SK-N-SH (cell line): Measurements from ENCODE around the gene SHANK1. TPM values are rescaled to one million over a fixed set of nuclear protein-coding genes. Genes with fewer than 3 reads are reported as not detected.

Experiments
- CTCF ChIA-PET: fragments of 300-600, 350-600 bp; formaldehyde crosslinking; extraction: SDS; loops from one replicate; lab custom pipeline; 2021; lab: Yijun Ruan, JAX
- POLR2A ChIA-PET: fragments of 350-600 bp; sonication (Branson Sonifier 250); formaldehyde crosslinking; extraction: SDS; loops from one replicate; lab custom pipeline; 2020; ENCODE audit warnings: antibody characterized with exemption, inconsistent platforms; lab: Yijun Ruan, JAX
- DNase-seq: peaks from one replicate; pipeline ENCODE4 v3.0.0; 2012
- H2AFZ ChIP-seq: fragments of 200-600 bp; sonication (generic); 2 replicates; pipeline ENCODE4 v1.8.1; 2016; ENCODE audit warnings: antibody characterized with exemption, mild to moderate bottlenecking, low read depth
- H3F3A ChIP-seq: fragments of 200-600 bp; sonication (generic); replicated peaks from 2 replicates; pipeline ENCODE3; 2016; ENCODE audit warnings: antibody characterized with exemption, mild to moderate bottlenecking; ENCODE audit not compliant: insufficient read depth
- H3K27ac ChIP-seq, 2 experiments: fragments of 200-500 bp in 1 of 2; fragments of 200-600 bp in 1 of 2; sonication (Bioruptor generic) in 1 of 2; sonication (generic), shearing (Covaris generic) in 1 of 2; 2 replicates each; pipeline versions ENCODE4 v1.5.1 to v1.6.1; 2014 to 2016; ENCODE audit warnings: low read depth in 2 of 2, inconsistent platforms in 1 of 2, low read length in 1 of 2, mild to moderate bottlenecking in 1 of 2, mixed read lengths in 1 of 2
- H3K27me3 ChIP-seq: fragments of 200-600 bp; sonication (generic), shearing (Covaris generic); 2 replicates; pipeline ENCODE4 v1.6.1; 2016; ENCODE audit warnings: mixed run types; ENCODE audit not compliant: insufficient read depth
- H3K36me3 ChIP-seq, 2 experiments: fragments of 200-500 bp in 1 of 2; fragments of 200-600 bp in 1 of 2; sonication (Bioruptor generic) in 1 of 2; sonication (generic) in 1 of 2; replicated peaks in 1 of 2; 2 replicates each; pipeline versions ENCODE3 to v1.5.1; 2014 to 2016; ENCODE audit warnings: low read length in 1 of 2, mild to moderate bottlenecking in 1 of 2; ENCODE audit not compliant: insufficient read depth in 2 of 2, control insufficient read depth in 1 of 2
- H3K4me1 ChIP-seq, 2 experiments: fragments of 200-500 bp in 1 of 2; fragments of 200-600 bp in 1 of 2; sonication (Bioruptor generic) in 1 of 2; sonication (generic), shearing (Covaris generic) in 1 of 2; 2 replicates each; pipeline versions ENCODE4 v1.5.1 to v1.6.1; 2014 to 2016; ENCODE audit warnings: low read depth in 1 of 2, low read length in 1 of 2, mixed run types in 1 of 2; ENCODE audit not compliant: insufficient read depth in 2 of 2, control insufficient read depth in 1 of 2
- H3K4me2 ChIP-seq: fragments of 200-600 bp; sonication (generic), shearing (Covaris generic); 2 replicates; pipeline ENCODE4 v1.6.1; 2017; ENCODE audit warnings: mixed run types
- H3K4me3 ChIP-seq, 2 experiments: fragments of 200-500 bp in 1 of 2; fragments of 200-600 bp in 1 of 2; sonication (Bioruptor generic) in 1 of 2; sonication (generic), shearing (Covaris generic) in 1 of 2; 2 replicates each; pipeline versions ENCODE4 v1.5.1 to v1.8.1; 2014 to 2016; ENCODE audit warnings: low read depth in 2 of 2, inconsistent platforms in 1 of 2, low read length in 1 of 2, mild to moderate bottlenecking in 1 of 2, mixed read lengths in 1 of 2, moderate library complexity in 1 of 2
- H3K79me2 ChIP-seq: fragments of 200-600 bp; sonication (generic); 2 replicates; pipeline ENCODE4 v1.8.1; 2017; ENCODE audit warnings: mild to moderate bottlenecking; ENCODE audit not compliant: insufficient read depth
- H3K9ac ChIP-seq: fragments of 200-600 bp; sonication (generic); 2 replicates; pipeline ENCODE4 v1.6.1; 2017; ENCODE audit warnings: mixed run types
- H3K9me2 ChIP-seq: fragments of 200-600 bp; sonication (generic); 2 replicates; pipeline ENCODE4 v1.6.1; 2017; ENCODE audit warnings: mixed run types
- H3K9me3 ChIP-seq: fragments of 200-600 bp; sonication (generic); 2 replicates; pipeline ENCODE4 v1.6.1; 2017; ENCODE audit warnings: mixed run types, mild to moderate bottlenecking, moderate library complexity
- H4K20me1 ChIP-seq: fragments of 200-600 bp; sonication (generic); 2 replicates; pipeline ENCODE4 v1.6.1; 2017; ENCODE audit warnings: mild to moderate bottlenecking, mixed run types; ENCODE audit not compliant: insufficient read depth
- CHD2 ChIP-seq: fragments of 150-350 bp; IDR thresholded peaks from 2 replicates; pipeline ENCODE4 v1.6.1; 2018; ENCODE audit warnings: low read length; ENCODE audit not compliant: partially characterized antibody
- CTCF ChIP-seq: fragments of 200-600 bp; sonication (generic); IDR thresholded peaks from 2 replicates; pipeline ENCODE4 v1.6.1; 2017; ENCODE audit warnings: antibody characterized with exemption, mild to moderate bottlenecking, moderate library complexity
- ELF1 ChIP-seq: IDR thresholded peaks from 2 replicates; pipeline ENCODE4 v1.4.0; 2012
- EP300 ChIP-seq, 2 experiments: IDR thresholded peaks; 2 replicates each; pipeline versions ENCODE4 v1.4.0 to v1.6.1; 2012; ENCODE audit warnings: borderline replicate concordance in 1 of 2, low read depth in 1 of 2, low read length in 1 of 2
- EZH2phosphoT487 ChIP-seq: fragments of 200-600 bp; sonication (generic); IDR thresholded peaks from 2 replicates; pipeline ENCODE4 v1.6.1; 2017; ENCODE audit warnings: low read depth, mixed run types, mild to moderate bottlenecking, antibody characterized with exemption, moderate library complexity, borderline replicate concordance
- FOSL2 ChIP-seq: IDR thresholded peaks from 2 replicates; pipeline ENCODE4 v1.4.0; 2012; ENCODE audit warnings: low read depth, mild to moderate bottlenecking, moderate library complexity, borderline replicate concordance
- FOXM1 ChIP-seq: IDR thresholded peaks from 2 replicates; pipeline ENCODE4 v1.4.0; 2012; ENCODE audit warnings: low read depth, mild to moderate bottlenecking
- JUND ChIP-seq: IDR thresholded peaks from 2 replicates; pipeline ENCODE4 v1.4.0; 2012
- NFIC ChIP-seq: IDR thresholded peaks from 2 replicates; pipeline ENCODE4 v1.4.0; 2012; ENCODE audit warnings: borderline replicate concordance
- NRF1 ChIP-seq: IDR thresholded peaks from 2 replicates; pipeline ENCODE4 v1.6.1; 2012; ENCODE audit warnings: low read depth, mild to moderate bottlenecking, low read length
- POLR2AphosphoS5 ChIP-seq: IDR thresholded peaks from 2 replicates; pipeline ENCODE4 v1.6.1; 2012; ENCODE audit warnings: low read depth, low read length
- RCOR1 ChIP-seq: fragments of 150-350 bp; IDR thresholded peaks from 2 replicates; pipeline ENCODE4 v1.6.1; 2017; ENCODE audit warnings: antibody characterized with exemption, low read length
- RFX5 ChIP-seq: IDR thresholded peaks from 2 replicates; pipeline ENCODE4 v1.6.1; 2012; ENCODE audit warnings: mild to moderate bottlenecking, improper control_type of control experiment, low read length
- RXRA ChIP-seq: IDR thresholded peaks from 2 replicates; pipeline ENCODE4 v1.4.0; 2012; ENCODE audit warnings: low read depth, mild to moderate bottlenecking, borderline replicate concordance
- SMC3 ChIP-seq: IDR thresholded peaks from 2 replicates; pipeline ENCODE4 v1.6.1; 2012; ENCODE audit warnings: low read depth, low read length, improper control_type of control experiment
- TCF12 ChIP-seq: IDR thresholded peaks from 2 replicates; pipeline ENCODE4 v1.4.0; 2012
- USF1 ChIP-seq: IDR thresholded peaks from 2 replicates; pipeline ENCODE4 v1.4.0; 2012; ENCODE audit warnings: low read depth, borderline replicate concordance
- WGBS: methylation state at CpG from one replicate; pipeline ENCODE4 v1.1.6; 2017; ENCODE audit warnings: low lambda C conversion rate; 5-methylcytosine and 5-hydroxymethylcytosine counted together
- polyA plus RNA-seq, 3 experiments: library from polyadenylated mRNA; depleted of rRNA; stranded (reverse); fragments of >200 nt; gene quantifications; 2 replicates each; pipeline ENCODE4 v1.2.3, GENCODE V29; 2012
- TF ChIP-seq, protein P1 (sequence below): IDR thresholded peaks from 2 replicates; pipeline ENCODE4 v1.6.1; 2012; ENCODE audit warnings: mild to moderate bottlenecking, low read depth, low read length, moderate library complexity
- TF ChIP-seq, protein P2 (sequence below): IDR thresholded peaks from 2 replicates; pipeline ENCODE4 v1.4.0; 2012; ENCODE audit warnings: low read depth, borderline replicate concordance
- TF ChIP-seq, protein P3 (sequence below): IDR thresholded peaks from 2 replicates; pipeline ENCODE4; 2012
- TF ChIP-seq, protein P4 (sequence below): IDR thresholded peaks from 2 replicates; pipeline ENCODE4 v1.4.0; 2012; ENCODE audit warnings: low read depth
- TF ChIP-seq, protein P5 (sequence below): fragments of 150-350 bp; IDR thresholded peaks from 2 replicates; pipeline ENCODE4 v1.6.1; 2017; ENCODE audit warnings: antibody characterized with exemption, low read length, low read depth, borderline replicate concordance

SHANK1 gene
- polyA plus RNA-seq, 1 of the 3 experiments (the other 2 are of a cell fraction) = 0.28 TPM

- Histone ChIP-seq H3K79me2 (peaks cover 13% of the 10 kb centered on the region), H3K9me2 (no peaks in the 10 kb centered on the region), H3K9me3 (no peaks in the 10 kb centered on the region), H4K20me1 (no peaks in the 10 kb centered on the region), H3K27ac (peak overlapping the region; percentile 46 to 86; a peak in 3 of 4 replicates), H3K9ac (peak overlapping the region; percentile 88), H3K4me1 (peaks cover 0 to 21% of the 10 kb centered on the region in 2 experiments; a peak in 2 of 4 replicates), H3K4me3 (peak overlapping the region; percentile 57 to 83), H3K36me3 (no peaks in the 10 kb centered on the region), H3K27me3 (no peaks in the 10 kb centered on the region), H3K4me2 (peak overlapping the region; percentile 99), H3F3A (peaks cover 3% of the 10 kb centered on the region), H2AFZ (peak overlapping the region; percentile 85)
- POLR2A ChIA-PET = interaction anchor here (0.5 to 1.4 kb wide), 5 partner anchors 15 to 79 kb away, joined by 3 to 6 read pairs (median 4); no protein-coding TSS in a partner anchor
- CTCF ChIA-PET = interaction anchor here (0.6 to 6.4 kb wide), 23 partner anchors 9 to 284 kb away, joined by 3 to 113 read pairs (median 5); no protein-coding TSS in a partner anchor
- no peak for DNase-seq
- 0% methylated on average over 16 of the region's 52 CpGs for WGBS
- TF ChIP-seq, protein P1, sequence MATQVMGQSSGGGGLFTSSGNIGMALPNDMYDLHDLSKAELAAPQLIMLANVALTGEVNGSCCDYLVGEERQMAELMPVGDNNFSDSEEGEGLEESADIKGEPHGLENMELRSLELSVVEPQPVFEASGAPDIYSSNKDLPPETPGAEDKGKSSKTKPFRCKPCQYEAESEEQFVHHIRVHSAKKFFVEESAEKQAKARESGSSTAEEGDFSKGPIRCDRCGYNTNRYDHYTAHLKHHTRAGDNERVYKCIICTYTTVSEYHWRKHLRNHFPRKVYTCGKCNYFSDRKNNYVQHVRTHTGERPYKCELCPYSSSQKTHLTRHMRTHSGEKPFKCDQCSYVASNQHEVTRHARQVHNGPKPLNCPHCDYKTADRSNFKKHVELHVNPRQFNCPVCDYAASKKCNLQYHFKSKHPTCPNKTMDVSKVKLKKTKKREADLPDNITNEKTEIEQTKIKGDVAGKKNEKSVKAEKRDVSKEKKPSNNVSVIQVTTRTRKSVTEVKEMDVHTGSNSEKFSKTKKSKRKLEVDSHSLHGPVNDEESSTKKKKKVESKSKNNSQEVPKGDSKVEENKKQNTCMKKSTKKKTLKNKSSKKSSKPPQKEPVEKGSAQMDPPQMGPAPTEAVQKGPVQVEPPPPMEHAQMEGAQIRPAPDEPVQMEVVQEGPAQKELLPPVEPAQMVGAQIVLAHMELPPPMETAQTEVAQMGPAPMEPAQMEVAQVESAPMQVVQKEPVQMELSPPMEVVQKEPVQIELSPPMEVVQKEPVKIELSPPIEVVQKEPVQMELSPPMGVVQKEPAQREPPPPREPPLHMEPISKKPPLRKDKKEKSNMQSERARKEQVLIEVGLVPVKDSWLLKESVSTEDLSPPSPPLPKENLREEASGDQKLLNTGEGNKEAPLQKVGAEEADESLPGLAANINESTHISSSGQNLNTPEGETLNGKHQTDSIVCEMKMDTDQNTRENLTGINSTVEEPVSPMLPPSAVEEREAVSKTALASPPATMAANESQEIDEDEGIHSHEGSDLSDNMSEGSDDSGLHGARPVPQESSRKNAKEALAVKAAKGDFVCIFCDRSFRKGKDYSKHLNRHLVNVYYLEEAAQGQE = 0 out of 2 replicates have a peak, but pooled peaks have one; percentile 10
- TF ChIP-seq TCF12 (no peak), NRF1 (no peak), RXRA (no peak), EZH2phosphoT487 (no peak), CTCF (no peak), NFIC (no peak), RCOR1 (no peak), RFX5 (no peak), POLR2AphosphoS5 (no peak), FOXM1 (no peak), EP300 (IDR thresholded peaks at IDR 0.05; ENCODE audit: borderline replicate concordance in 1 of 2, low read depth in 1 of 2, low read length in 1 of 2) (no peak), JUND (no peak), SMC3 (no peak), ELF1 (no peak), FOSL2 (no peak), CHD2 (no peak), USF1 (no peak)
- TF ChIP-seq, protein P2, sequence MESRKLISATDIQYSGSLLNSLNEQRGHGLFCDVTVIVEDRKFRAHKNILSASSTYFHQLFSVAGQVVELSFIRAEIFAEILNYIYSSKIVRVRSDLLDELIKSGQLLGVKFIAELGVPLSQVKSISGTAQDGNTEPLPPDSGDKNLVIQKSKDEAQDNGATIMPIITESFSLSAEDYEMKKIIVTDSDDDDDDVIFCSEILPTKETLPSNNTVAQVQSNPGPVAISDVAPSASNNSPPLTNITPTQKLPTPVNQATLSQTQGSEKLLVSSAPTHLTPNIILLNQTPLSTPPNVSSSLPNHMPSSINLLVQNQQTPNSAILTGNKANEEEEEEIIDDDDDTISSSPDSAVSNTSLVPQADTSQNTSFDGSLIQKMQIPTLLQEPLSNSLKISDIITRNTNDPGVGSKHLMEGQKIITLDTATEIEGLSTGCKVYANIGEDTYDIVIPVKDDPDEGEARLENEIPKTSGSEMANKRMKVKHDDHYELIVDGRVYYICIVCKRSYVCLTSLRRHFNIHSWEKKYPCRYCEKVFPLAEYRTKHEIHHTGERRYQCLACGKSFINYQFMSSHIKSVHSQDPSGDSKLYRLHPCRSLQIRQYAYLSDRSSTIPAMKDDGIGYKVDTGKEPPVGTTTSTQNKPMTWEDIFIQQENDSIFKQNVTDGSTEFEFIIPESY = peak; percentile 63; the same call in 1 of the 2 replicates
- TF ChIP-seq, protein P3, sequence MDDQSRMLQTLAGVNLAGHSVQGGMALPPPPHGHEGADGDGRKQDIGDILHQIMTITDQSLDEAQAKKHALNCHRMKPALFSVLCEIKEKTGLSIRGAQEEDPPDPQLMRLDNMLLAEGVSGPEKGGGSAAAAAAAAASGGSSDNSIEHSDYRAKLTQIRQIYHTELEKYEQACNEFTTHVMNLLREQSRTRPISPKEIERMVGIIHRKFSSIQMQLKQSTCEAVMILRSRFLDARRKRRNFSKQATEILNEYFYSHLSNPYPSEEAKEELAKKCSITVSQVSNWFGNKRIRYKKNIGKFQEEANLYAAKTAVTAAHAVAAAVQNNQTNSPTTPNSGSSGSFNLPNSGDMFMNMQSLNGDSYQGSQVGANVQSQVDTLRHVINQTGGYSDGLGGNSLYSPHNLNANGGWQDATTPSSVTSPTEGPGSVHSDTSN = no peak
- TF ChIP-seq, protein P4, sequence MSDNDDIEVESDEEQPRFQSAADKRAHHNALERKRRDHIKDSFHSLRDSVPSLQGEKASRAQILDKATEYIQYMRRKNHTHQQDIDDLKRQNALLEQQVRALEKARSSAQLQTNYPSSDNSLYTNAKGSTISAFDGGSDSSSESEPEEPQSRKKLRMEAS = peak; percentile 63
- TF ChIP-seq, protein P5, sequence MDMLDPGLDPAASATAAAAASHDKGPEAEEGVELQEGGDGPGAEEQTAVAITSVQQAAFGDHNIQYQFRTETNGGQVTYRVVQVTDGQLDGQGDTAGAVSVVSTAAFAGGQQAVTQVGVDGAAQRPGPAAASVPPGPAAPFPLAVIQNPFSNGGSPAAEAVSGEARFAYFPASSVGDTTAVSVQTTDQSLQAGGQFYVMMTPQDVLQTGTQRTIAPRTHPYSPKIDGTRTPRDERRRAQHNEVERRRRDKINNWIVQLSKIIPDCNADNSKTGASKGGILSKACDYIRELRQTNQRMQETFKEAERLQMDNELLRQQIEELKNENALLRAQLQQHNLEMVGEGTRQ = no peak
Observed at GRCh38 chr19:50725218-50725910, 5.8 kb upstream of the SHANK1 start.
